WTC11 (cell line): ENCODE measurements around the gene ADGRF4. TPM values are rescaled to one million over a fixed set of nuclear protein-coding genes. Genes with fewer than 3 reads are reported as not detected.

ENCODE experiments used
- ATAC-seq: fragments of 200-7000 bp; cut with Tn5 transposase; 2 replicates; pipeline ENCODE4 v1.10.0; 2021; ENCODE audit warnings: mild to moderate bottlenecking, moderate library complexity
- CTCF ChIA-PET: fragments of 300-600 bp; sonication (Branson Sonifier 250); formaldehyde crosslinking; loops from one replicate; lab custom pipeline; 2021; ENCODE audit warnings: antibody characterized with exemption; lab: Charles Lee
- POLR2A ChIA-PET: fragments of 350-600 bp; sonication (Branson Sonifier 250); formaldehyde crosslinking; loops from one replicate; lab custom pipeline; 2021; ENCODE audit warnings: antibody characterized with exemption; lab: Charles Lee
- DNase-seq: peaks from one replicate; pipeline ENCODE4 v3.0.0; 2021; ENCODE audit warnings: low spot score
- H3K27ac Mint-ChIP-seq: 2 replicates; pipeline ENCODE4 v1.8.0; 2021; ENCODE audit warnings: mixed read lengths
- H3K27me3 Mint-ChIP-seq: 2 replicates; pipeline ENCODE4 v1.8.0; 2021; ENCODE audit warnings: low read depth, mild to moderate bottlenecking, moderate library complexity, mixed read lengths
- H3K36me3 Mint-ChIP-seq: 2 replicates; pipeline ENCODE4 v1.8.0; 2021; ENCODE audit warnings: mixed read lengths
- H3K4me1 Mint-ChIP-seq: 2 replicates; pipeline ENCODE4 v1.8.0; 2022; ENCODE audit warnings: mixed read lengths
- H3K4me3 Mint-ChIP-seq: 2 replicates; pipeline ENCODE4 v1.8.0; 2021; ENCODE audit warnings: mild to moderate bottlenecking, moderate library complexity, mixed read lengths
- H3K9me3 Mint-ChIP-seq: 2 replicates; pipeline ENCODE4 v1.8.0; 2021; ENCODE audit warnings: mixed read lengths
- AFF4 ChIP-seq: sonication (generic); formaldehyde crosslinking; IDR thresholded peaks from 2 replicates; pipeline ENCODE4 v1.8.1; 2023; ENCODE audit warnings: mild to moderate bottlenecking, missing genetic modification reagents, borderline replicate concordance
- CDX4 ChIP-seq: fragments of 250-450 bp; sonication (Bioruptor Pico); IDR thresholded peaks from 2 replicates; pipeline ENCODE4 v1.9.0; 2021; ENCODE audit warnings: moderate library complexity, mild to moderate bottlenecking, inconsistent platforms, borderline replicate concordance
- CREB1 ChIP-seq: sonication (generic); formaldehyde crosslinking; IDR thresholded peaks from 2 replicates; pipeline ENCODE4 v1.8.0; 2023; ENCODE audit warnings: mild to moderate bottlenecking, missing genetic modification reagents
- CREM ChIP-seq: sonication (generic); formaldehyde crosslinking; IDR thresholded peaks from 2 replicates; pipeline ENCODE4 v1.8.1; 2022; ENCODE audit warnings: mild to moderate bottlenecking, missing genetic modification reagents, moderate library complexity
- E2F1 ChIP-seq: sonication (generic); formaldehyde crosslinking; IDR thresholded peaks from 2 replicates; pipeline ENCODE4 v1.8.0; 2022; ENCODE audit warnings: mild to moderate bottlenecking, missing genetic modification reagents
- ESRRA ChIP-seq: sonication (generic); formaldehyde crosslinking; IDR thresholded peaks from 2 replicates; pipeline ENCODE4 v1.8.1; 2022; ENCODE audit warnings: mild to moderate bottlenecking, missing genetic modification reagents, borderline replicate concordance
- IRF1 ChIP-seq: sonication (generic); formaldehyde crosslinking; IDR thresholded peaks from 2 replicates; pipeline ENCODE4 v1.8.0; 2023; ENCODE audit warnings: missing genetic modification reagents
- MAX ChIP-seq: sonication (generic); formaldehyde crosslinking; IDR thresholded peaks from 2 replicates; pipeline ENCODE4 v1.8.0; 2022; ENCODE audit warnings: mild to moderate bottlenecking, missing genetic modification reagents
- MLX ChIP-seq: sonication (generic); formaldehyde crosslinking; IDR thresholded peaks from 2 replicates; pipeline ENCODE4 v1.8.1; 2023; ENCODE audit warnings: mild to moderate bottlenecking, missing genetic modification reagents, moderate library complexity
- NR2C2 ChIP-seq: sonication (generic); formaldehyde crosslinking; IDR thresholded peaks from 2 replicates; pipeline ENCODE4 v1.8.0; 2022; ENCODE audit warnings: mild to moderate bottlenecking, missing genetic modification reagents
- PRRX2 ChIP-seq: fragments of 250-450 bp; sonication (Bioruptor Pico); IDR thresholded peaks from 2 replicates; pipeline ENCODE4 v1.8.0; 2021; ENCODE audit warnings: mild to moderate bottlenecking
- SMAD3 ChIP-seq: sonication (generic); formaldehyde crosslinking; IDR thresholded peaks from 2 replicates; pipeline ENCODE4 v1.8.0; 2022; ENCODE audit warnings: missing genetic modification reagents, mild to moderate bottlenecking, borderline replicate concordance
- TCF7 ChIP-seq: sonication (generic); formaldehyde crosslinking; IDR thresholded peaks from 2 replicates; pipeline ENCODE4 v1.8.0; 2022; ENCODE audit warnings: mild to moderate bottlenecking, low read depth, missing genetic modification reagents, moderate library complexity
- USF2 ChIP-seq: sonication (generic); formaldehyde crosslinking; IDR thresholded peaks from 2 replicates; pipeline ENCODE4 v1.8.1; 2023; ENCODE audit warnings: mild to moderate bottlenecking, missing genetic modification reagents, moderate library complexity
- ZNF138 ChIP-seq: sonication (generic); formaldehyde crosslinking; conservative IDR thresholded peaks from 2 replicates; pipeline ENCODE4 v1.8.1; 2022; ENCODE audit warnings: mild to moderate bottlenecking, moderate library complexity, missing genetic modification reagents
- ZNF423 ChIP-seq: fragments of 250-450 bp; sonication (Bioruptor Pico); IDR thresholded peaks from 2 replicates; pipeline ENCODE4 v2.1.2; 2022; ENCODE audit warnings: mild to moderate bottlenecking, moderate library complexity
- ZSCAN18 ChIP-seq: fragments of 250-450 bp; sonication (Bioruptor Pico); IDR thresholded peaks from 2 replicates; pipeline ENCODE4 v2.1.2; 2022; ENCODE audit warnings: mild to moderate bottlenecking, moderate library complexity
- total RNA-seq: library from RNA; stranded (reverse); gene quantifications from 3 replicates; pipeline ENCODE4 v1.2.3, GENCODE V29; 2021

ADGRF4 gene
- total RNA-seq, 1 experiment from 2014 or later, result not detected

- Mint-ChIP-seq H3K4me3 (no peak overlapping the region), H3K27ac (no peak overlapping the region)
- no peak for ATAC-seq
- TF ChIP-seq ESRRA (CRISPR knock-in tag) (no peak), USF2 (CRISPR knock-in tag) (no peak), NR2C2 (CRISPR knock-in tag) (no peak), SMAD3 (no peak), TCF7 (no peak), CREB1 (CRISPR knock-in tag) (no peak), ZSCAN18 (CRISPR knock-in tag) (no peak), CREM (CRISPR knock-in tag) (no peak), E2F1 (no peak), ZNF138 (no peak), IRF1 (no peak), MLX (CRISPR knock-in tag) (no peak), AFF4 (CRISPR knock-in tag) (no peak), CDX4 (CRISPR knock-in tag) (no peak)
- TF ChIP-seq, all 79 proteins: peak for 0
- Mint-ChIP-seq H3K36me3 (no peaks in the 10 kb centered on the region), H3K4me1 (peaks cover 8% of the 10 kb centered on the region), H3K9me3 (no peaks in the 10 kb centered on the region), H3K27me3 (no peaks in the 10 kb centered on the region)
- POLR2A ChIA-PET, result no interaction called here
- no peak for DNase-seq
- CTCF ChIA-PET, result no interaction called here
Measured at GRCh38 chr6:47654255-47654654, 44.1 kb upstream of the ADGRF4 start.

GRCh38 chr6:47655719-47656595, 42.4 kb upstream of the ADGRF4 start:
- Mint-ChIP-seq H3K4me1 (peaks cover 8% of the 10 kb centered on the region), H3K36me3 (no peaks in the 10 kb centered on the region), H3K27me3 (no peaks in the 10 kb centered on the region), H3K27ac (no peak overlapping the region), H3K4me3 (no peak overlapping the region), H3K9me3 (no peaks in the 10 kb centered on the region)
- peak; percentile 45 for DNase-seq
- POLR2A ChIA-PET, result no interaction called here
- peak; percentile 96 for ATAC-seq
- TF ChIP-seq PRRX2 (no peak), MAX (no peak), ZNF423 (CRISPR knock-in tag) (no peak), CREB1 (CRISPR knock-in tag) (no peak)
- CTCF ChIA-PET, result interaction anchor here (0.6 to 1.0 kb wide), 2 partner anchors 24 to 167 kb away, joined by 3 to 4 read pairs; no protein-coding TSS in a partner anchor
